K562 (cell line): ENCODE results near the gene CAMK2B. TPM values are rescaled to one million over a fixed set of nuclear protein-coding genes. Genes with fewer than 3 reads are reported as not detected.

Source experiments
- ATAC-seq: fragments of 200-7000 bp; cut with Tn5 transposase; 3 replicates; pipeline ENCODE4 v1.9.1; 2020; ENCODE audit warnings: moderate library complexity
- BruUV-seq: library from RNA; stranded (reverse); fragments of 400-500 nt; replicated peaks from 2 replicates; lab custom pipeline; 2021; lab: Mats Ljungman, UMichigan
- CTCF ChIA-PET: fragments of 300-600 bp; formaldehyde crosslinking; extraction: SDS; loops from one replicate; lab custom pipeline; 2021; ENCODE audit warnings: low intra/inter-chr PET ratio; lab: Yijun Ruan, JAX
- POLR2A ChIA-PET: fragments of 300-600, 350-650 bp; sonication (Branson Sonifier 250); formaldehyde crosslinking; extraction: SDS; loops from one replicate; lab custom pipeline; 2021; ENCODE audit warnings: antibody characterized with exemption, inconsistent platforms; lab: Yijun Ruan, JAX
- DNase-seq, 4 experiments: peaks; one replicate each; pipeline versions ENCODE4 v3.0.0 to v3.0.0-alpha.2; 2011 to 2018; ENCODE audit warnings: low spot score in 3 of 4, mixed read lengths in 3 of 4; ENCODE audit errors: extremely low read depth in 1 of 4
- FAIRE-seq: peaks from 2 replicates; lab custom pipeline; 2011; peaks lifted over from hg19 to GRCh38; lab: Jason Lieb, UNC
- H2AFZ ChIP-seq: 2 replicates; pipeline ENCODE4 v1.6.0; 2011; ENCODE audit warnings: low read depth, low read length, control low read depth, inconsistent platforms
- H3K27ac ChIP-seq: fragments of 200-600 bp; 3 replicates; pipeline ENCODE4 v1.8.0; 2011; ENCODE audit warnings: low read depth, mild to moderate bottlenecking, control low read depth, inconsistent platforms, low read length, moderate library complexity, mixed read lengths; ENCODE audit errors: extremely low read depth
- H3K27me3 ChIP-seq, 2 experiments: fragments of 300-600 bp in 1 of 2; 2 replicates in 1 of 2; 3 replicates in 1 of 2; pipeline versions ENCODE4 v1.6.0 to v1.8.0; 2011; ENCODE audit warnings: inconsistent platforms in 2 of 2, low read length in 2 of 2, mild to moderate bottlenecking in 1 of 2, mixed read lengths in 1 of 2, moderate library complexity in 1 of 2; ENCODE audit not compliant: control insufficient read depth in 2 of 2, insufficient read depth in 2 of 2
- H3K36me3 ChIP-seq: fragments of 300-600 bp; 3 replicates; pipeline ENCODE4 v1.8.0; 2011; ENCODE audit warnings: mild to moderate bottlenecking, low read length, inconsistent platforms; ENCODE audit not compliant: control insufficient read depth, insufficient read depth
- H3K4me1 ChIP-seq, 2 experiments: fragments of 200-600 bp in 1 of 2; replicated peaks in 1 of 2; 2 replicates in 1 of 2; 3 replicates in 1 of 2; pipeline versions ENCODE4 v1.5.1 to v1.8.0; 2011; ENCODE audit warnings: inconsistent platforms in 2 of 2, low read length in 2 of 2, mild to moderate bottlenecking in 1 of 2, mixed read lengths in 1 of 2, moderate library complexity in 1 of 2; ENCODE audit not compliant: control insufficient read depth in 2 of 2, insufficient read depth in 2 of 2
- H3K4me2 ChIP-seq: 2 replicates; pipeline ENCODE4 v1.6.1; 2011; ENCODE audit warnings: low read length, control low read depth, inconsistent platforms, mixed read lengths; ENCODE audit not compliant: insufficient read depth
- H3K4me3 ChIP-seq: fragments of 200-600 bp; sonication (generic), shearing (Covaris generic); 2 replicates; pipeline ENCODE4 v1.5.1; 2016; ENCODE audit warnings: control low read depth, inconsistent platforms
- H3K79me2 ChIP-seq: fragments of 200-600 bp; 3 replicates; pipeline ENCODE4 v1.8.0; 2011; ENCODE audit warnings: low read length, inconsistent platforms; ENCODE audit not compliant: control insufficient read depth, insufficient read depth
- H3K9ac ChIP-seq, 2 experiments: 2 replicates each; pipeline versions ENCODE4 v1.6.0 to v1.6.1; 2011; ENCODE audit warnings: low read depth in 2 of 2, low read length in 2 of 2, control low read depth in 1 of 2, inconsistent platforms in 1 of 2, mild to moderate bottlenecking in 1 of 2, mixed read lengths in 1 of 2; ENCODE audit not compliant: insufficient read depth in 1 of 2
- H3K9me1 ChIP-seq: one replicate; pipeline ENCODE4 v1.6.0; 2011; ENCODE audit warnings: inconsistent platforms, mild to moderate bottlenecking, low read length, moderate library complexity; ENCODE audit not compliant: control insufficient read depth, insufficient read depth
- H3K9me3 ChIP-seq: replicated peaks from 2 replicates; pipeline ENCODE4 v1.5.1; 2011; ENCODE audit warnings: low read depth, low read length, inconsistent platforms; ENCODE audit not compliant: control insufficient read depth, insufficient read depth
- H4K20me1 ChIP-seq: replicated peaks from 2 replicates; pipeline ENCODE4 v1.6.1; 2011; ENCODE audit warnings: low read length, inconsistent platforms, mixed read lengths; ENCODE audit not compliant: control insufficient read depth, insufficient read depth
- ETV1 ChIP-seq: fragments of 450-650 bp; conservative IDR thresholded peaks from 2 replicates; pipeline ENCODE4 v1.6.1; 2016; ENCODE audit warnings: missing genetic modification characterization, control low read depth, low read depth, missing compliant biosample characterization
- ETV5 ChIP-seq: sonication (generic); formaldehyde crosslinking; IDR thresholded peaks from 2 replicates; pipeline ENCODE4 v1.4.0; 2020; ENCODE audit warnings: low read depth, mild to moderate bottlenecking, missing genetic modification reagents
- FOSL1 ChIP-seq: fragments of 200-800 bp; sonication (Bioruptor generic); conservative IDR thresholded peaks from 2 replicates; pipeline ENCODE4 v1.6.1; 2016; ENCODE audit warnings: missing genetic modification characterization, missing compliant biosample characterization
- FOXA3 ChIP-seq, 2 experiments: fragments of 450-650 bp in 1 of 2; sonication (generic) in 1 of 2; formaldehyde crosslinking; IDR thresholded peaks in 1 of 2; conservative IDR thresholded peaks in 1 of 2; 2 replicates each; pipeline versions ENCODE4 v1.4.0 to v1.8.0; 2020 to 2022; ENCODE audit warnings: mild to moderate bottlenecking in 2 of 2, missing genetic modification reagents in 1 of 2
- FOXP1 ChIP-seq: sonication (generic); formaldehyde crosslinking; IDR thresholded peaks from 2 replicates; pipeline ENCODE4 v1.8.0; 2022; ENCODE audit warnings: mild to moderate bottlenecking, missing genetic modification reagents
- GABPA ChIP-seq: fragments of 200-800 bp; sonication (Bioruptor generic); conservative IDR thresholded peaks from 2 replicates; pipeline ENCODE4 v1.6.1; 2016; ENCODE audit warnings: low read depth, missing genetic modification characterization, missing compliant biosample characterization
- GTF2F1 ChIP-seq: IDR thresholded peaks from 2 replicates; pipeline ENCODE4 v1.6.1; 2011; ENCODE audit warnings: low read depth, low read length, improper control_type of control experiment
- HIVEP1 ChIP-seq: fragments of 250-450 bp; sonication (Bioruptor Pico); IDR thresholded peaks from 2 replicates; pipeline ENCODE4 v1.4.0; 2020; ENCODE audit warnings: mild to moderate bottlenecking
- TCF7 ChIP-seq: sonication (generic); IDR thresholded peaks from 2 replicates; pipeline ENCODE4 v1.6.1; 2016; ENCODE audit warnings: antibody characterized with exemption, borderline replicate concordance
- ZNF140 ChIP-seq: fragments of 250-450 bp; sonication (Bioruptor Pico); IDR thresholded peaks from 2 replicates; pipeline ENCODE4 v1.8.0; 2021; ENCODE audit warnings: moderate library complexity, mild to moderate bottlenecking, inconsistent platforms
- ZNF212 ChIP-seq: fragments of 450-650 bp; formaldehyde crosslinking; IDR thresholded peaks from 2 replicates; pipeline ENCODE4 v1.4.0; 2020; ENCODE audit warnings: mild to moderate bottlenecking
- ZNF217 ChIP-seq: sonication (generic); formaldehyde crosslinking; IDR thresholded peaks from 2 replicates; pipeline ENCODE4 v1.8.0; 2022; ENCODE audit warnings: mild to moderate bottlenecking, missing genetic modification reagents
- WGBS: fragments of 100-300 bp; shearing (Covaris generic); methylation state at CpG from one replicate; pipeline ENCODE4 v1.1.6; 2016; ENCODE audit warnings: low coverage, mixed read lengths; ENCODE audit not compliant: insufficient coverage; ENCODE audit errors: missing lambda C conversion rate; 5-methylcytosine and 5-hydroxymethylcytosine counted together
- in situ Hi-C: fragments of 300-500 bp; cut with MboI; formaldehyde crosslinking; loops from 4 replicates; pipeline ENCODE4 v1.15.0; 2018; ENCODE audit warnings: inconsistent platforms, mixed read lengths
- intact Hi-C: fragments of 100-400 bp; cut with micrococcal nuclease; formaldehyde crosslinking; loops from 2 replicates; pipeline ENCODE4 v1.14.2; 2022
- polyA plus RNA-seq, 8 experiments: library from polyadenylated mRNA; depleted of rRNA in 4 of 8; stranded (reverse) in 5 of 8; unstranded in 3 of 8; fragments of >200 nt; fragmentation: Nextera tagmentation in 2 of 8; fragmentation: Illumina TruSeq in 1 of 8; extraction: Ambion mirVana in 2 of 8; extraction: Trizol in 1 of 8; gene quantifications; 2 replicates each; pipeline versions ENCODE4 v1.2.1 to v1.2.3, GENCODE V29; 2011 to 2014; ENCODE audit warnings: inconsistent platforms in 1 of 8, missing spikeins in 1 of 8
- total RNA-seq, 7 experiments: library from RNA; depleted of rRNA in 6 of 7; stranded (reverse); fragments of >200 nt in 6 of 7; fragmentation: Illumina TruSeq in 2 of 7; extraction: Trizol in 2 of 7; gene quantifications; 2 replicates each; pipeline versions ENCODE4 v1.2.1 to v1.2.3, GENCODE V29; 2011 to 2021; ENCODE audit warnings: low replicate concordance in 1 of 7
- TF ChIP-seq, protein P1 (sequence below): sonication (generic); formaldehyde crosslinking; IDR thresholded peaks from 2 replicates; pipeline ENCODE4 v1.9.0; 2022; ENCODE audit warnings: mild to moderate bottlenecking, missing genetic modification reagents
- TF ChIP-seq, protein P2 (sequence below): fragments of 250-450 bp; sonication (Bioruptor Pico); IDR thresholded peaks from 2 replicates; pipeline ENCODE4 v1.8.0; 2021; ENCODE audit warnings: mild to moderate bottlenecking, moderate library complexity
- TF ChIP-seq, protein P3 (sequence below): IDR thresholded peaks from 2 replicates; pipeline ENCODE4 v1.6.1; 2016; ENCODE audit warnings: missing genetic modification characterization, missing compliant biosample characterization

CAMK2B gene
- total and polyA plus RNA-seq, 9 of the 15 experiments (the other 6 are each of a cell fraction or from before 2014, with no cell fraction given) = 0.04 to 0.09 (median 0.05) TPM; not detected in 4

DNA sequence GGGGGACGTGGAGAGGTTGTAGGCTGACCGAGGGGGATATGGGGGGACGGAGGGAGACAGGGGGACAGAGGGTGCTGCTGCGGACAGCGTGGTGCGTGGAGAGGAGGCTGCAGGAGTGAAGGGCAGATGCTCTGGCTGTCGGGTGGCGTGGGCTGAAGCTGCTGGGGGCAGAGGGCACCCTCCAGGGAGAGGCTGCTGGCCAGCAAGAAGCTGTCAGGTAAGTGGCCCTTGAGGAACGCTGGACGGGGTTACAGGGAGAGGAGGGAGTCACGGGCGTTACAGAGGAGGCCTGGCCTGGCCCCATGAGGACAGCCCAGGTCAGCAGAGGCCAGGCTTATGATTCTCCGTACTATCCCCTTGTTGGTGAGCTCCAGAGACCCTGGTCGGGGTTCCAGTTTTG is 97.5 kb downstream of the CAMK2B start:
- ATAC-seq (peak; percentile 12), DNase-seq (no peak), FAIRE-seq (no peak)
- Histone ChIP-seq H3K4me1 (peaks cover 0 to 44% of the 10 kb centered on the region in 2 experiments; a peak in 2 of 5 replicates), H3K9ac (no peak overlapping the region), H3K9me1 (no peaks in the 10 kb centered on the region), H3K79me2 (no peaks in the 10 kb centered on the region), H3K27me3 (peaks cover 20 to 77% of the 10 kb centered on the region in 2 experiments; a peak in 4 of 5 replicates), H3K36me3 (no peaks in the 10 kb centered on the region), H2AFZ (no peak overlapping the region), H4K20me1 (peaks cover 4% of the 10 kb centered on the region; the same call in 1 of the 2 replicates), H3K9me3 (no peaks in the 10 kb centered on the region), H3K27ac (no peak overlapping the region), H3K4me3 (no peak overlapping the region), H3K4me2 (no peak overlapping the region)
- in situ Hi-C loops (no loop called here), intact Hi-C loops (no loop called here)
- BruUV-seq = no TSS peak
- POLR2A ChIA-PET = interaction anchor here (1.4 to 1.6 kb wide), 2 partner anchors 9 to 50 kb away, joined by 3 to 5 read pairs; no protein-coding TSS in a partner anchor
- 0% methylated on average over 7 of the region's 14 CpGs for WGBS
- no peak for TF ChIP-seq ETV1 (tag)
- TF ChIP-seq, protein P1, sequence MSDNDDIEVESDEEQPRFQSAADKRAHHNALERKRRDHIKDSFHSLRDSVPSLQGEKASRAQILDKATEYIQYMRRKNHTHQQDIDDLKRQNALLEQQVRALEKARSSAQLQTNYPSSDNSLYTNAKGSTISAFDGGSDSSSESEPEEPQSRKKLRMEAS (CRISPR knock-in tag) = no peak
- no peak for TF ChIP-seq ZNF217 (CRISPR knock-in tag)
- no peak for TF ChIP-seq GABPA
- no peak for TF ChIP-seq FOXA3 (CRISPR knock-in tag; conservative IDR thresholded peaks at IDR 0.05 in 1 of 2, IDR thresholded peaks at IDR 0.05 in 1 of 2)
- no peak for TF ChIP-seq HIVEP1 (CRISPR knock-in tag)
- TF ChIP-seq ZNF140 (CRISPR knock-in tag) = no peak
- TF ChIP-seq, protein P2, sequence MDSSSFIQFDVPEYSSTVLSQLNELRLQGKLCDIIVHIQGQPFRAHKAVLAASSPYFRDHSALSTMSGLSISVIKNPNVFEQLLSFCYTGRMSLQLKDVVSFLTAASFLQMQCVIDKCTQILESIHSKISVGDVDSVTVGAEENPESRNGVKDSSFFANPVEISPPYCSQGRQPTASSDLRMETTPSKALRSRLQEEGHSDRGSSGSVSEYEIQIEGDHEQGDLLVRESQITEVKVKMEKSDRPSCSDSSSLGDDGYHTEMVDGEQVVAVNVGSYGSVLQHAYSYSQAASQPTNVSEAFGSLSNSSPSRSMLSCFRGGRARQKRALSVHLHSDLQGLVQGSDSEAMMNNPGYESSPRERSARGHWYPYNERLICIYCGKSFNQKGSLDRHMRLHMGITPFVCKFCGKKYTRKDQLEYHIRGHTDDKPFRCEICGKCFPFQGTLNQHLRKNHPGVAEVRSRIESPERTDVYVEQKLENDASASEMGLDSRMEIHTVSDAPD (CRISPR knock-in tag) = no peak
- TF ChIP-seq ETV5 (CRISPR knock-in tag) = no peak
- no peak for TF ChIP-seq FOXP1
- no peak for TF ChIP-seq TCF7
- no peak for TF ChIP-seq GTF2F1
- TF ChIP-seq ZNF212 = no peak
- TF ChIP-seq FOSL1 = no peak
- TF ChIP-seq, protein P3, sequence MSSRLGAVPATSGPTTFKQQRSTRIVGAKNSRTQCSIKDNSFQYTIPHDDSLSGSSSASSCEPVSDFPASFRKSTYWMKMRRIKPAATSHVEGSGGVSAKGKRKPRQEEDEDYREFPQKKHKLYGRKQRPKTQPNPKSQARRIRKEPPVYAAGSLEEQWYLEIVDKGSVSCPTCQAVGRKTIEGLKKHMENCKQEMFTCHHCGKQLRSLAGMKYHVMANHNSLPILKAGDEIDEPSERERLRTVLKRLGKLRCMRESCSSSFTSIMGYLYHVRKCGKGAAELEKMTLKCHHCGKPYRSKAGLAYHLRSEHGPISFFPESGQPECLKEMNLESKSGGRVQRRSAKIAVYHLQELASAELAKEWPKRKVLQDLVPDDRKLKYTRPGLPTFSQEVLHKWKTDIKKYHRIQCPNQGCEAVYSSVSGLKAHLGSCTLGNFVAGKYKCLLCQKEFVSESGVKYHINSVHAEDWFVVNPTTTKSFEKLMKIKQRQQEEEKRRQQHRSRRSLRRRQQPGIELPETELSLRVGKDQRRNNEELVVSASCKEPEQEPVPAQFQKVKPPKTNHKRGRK (tag) = no peak
- TF ChIP-seq, all 486 proteins: peak for 0
- CTCF ChIA-PET = no interaction called here
